ENCODE data around the gene VAV1. TPM values are rescaled to one million over a fixed set of nuclear protein-coding genes. Genes with fewer than 3 reads are reported as not detected.

Gene VAV1
- total and polyA plus RNA-seq, 2 of the 13 experiments (the other 11 are each of a cell fraction or from before 2014, with no cell fraction given), result not detected

DNA sequence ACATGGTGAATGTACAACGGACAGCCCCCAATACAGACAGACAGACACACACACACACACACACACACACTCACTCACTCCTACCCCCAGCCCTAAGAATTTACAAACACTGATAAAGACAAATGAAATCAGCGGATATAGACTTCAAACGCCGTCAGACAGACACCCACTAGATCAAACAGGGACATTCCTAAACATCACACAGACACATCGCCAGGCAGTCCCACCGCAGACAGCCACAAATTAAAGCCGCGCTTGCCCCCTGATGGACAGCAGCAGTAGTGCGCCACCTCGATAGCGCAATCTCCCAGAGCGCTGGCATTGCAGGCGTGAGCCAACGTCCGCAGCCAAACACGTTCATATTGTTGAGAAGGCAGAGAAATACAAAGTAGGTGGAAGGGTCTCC lies 90.2 kb downstream of the VAV1 start:
- Histone ChIP-seq H3K27me3 (ENCODE audit: control insufficient read depth in 1 of 2, insufficient read depth in 2 of 2, low read length in 2 of 2) (peaks cover 0 to 11% of the 10 kb centered on the region in 2 experiments; a peak in 2 of 5 replicates), H2AFZ (ENCODE audit: low read length) (no peak overlapping the region), H3K9ac (ENCODE audit: insufficient read depth, low read depth, low read length) (no peak overlapping the region), H3K4me1 (ENCODE audit: insufficient read depth, low read length) (0 out of 2 replicates have a peak, but pooled peaks cover 10% of the 10 kb centered on the region), H3K79me2 (ENCODE audit: insufficient read depth, low read length) (no peaks in the 10 kb centered on the region), H3K4me2 (ENCODE audit: low read depth, low read length) (peak overlapping the region; percentile 50; the same call in 1 of the 2 replicates), H3K4me3 (replicated peaks in 1 of 3; ENCODE audit: insufficient read depth in 1 of 3, low read depth in 2 of 3, low read length in 3 of 3) (no peak overlapping the region), H3K27ac (ENCODE audit: extremely low read length, insufficient read depth, low read length) (no peak overlapping the region), H3K9me3 (ENCODE audit: low read length) (no peaks in the 10 kb centered on the region), H4K20me1 (ENCODE audit: insufficient read depth, low read length) (no peaks in the 10 kb centered on the region), H3K36me3 (replicated peaks in 1 of 2; ENCODE audit: control insufficient read depth in 1 of 2, insufficient read depth in 2 of 2, low read length in 2 of 2) (no peaks in the 10 kb centered on the region)
- BruUV-seq (replicated peaks), result no TSS peak
- WGBS (ENCODE audit: low lambda C conversion rate), result 7% methylated on average over 2 of the region's 16 CpGs
- ChIA-PET POLR2A (interaction anchor here (1.0 to 1.5 kb wide), 3 partner anchors 110 to 473 kb away, joined by 3 to 11 read pairs (median 3); partner anchors contain the start of genes GPR108 and TRIP10), CTCF (ENCODE audit: low intra/inter-chr PET ratio, low total read pairs) (interaction anchor here (2.3 kb wide), 1 partner anchor 125 kb away, joined by 31 read pairs; the partner anchor contains the start of genes GPR108 and TRIP10)
- DNase-seq (ENCODE audit: low spot score), result peak; percentile 83
- in situ Hi-C loops (cut with HindIII; ENCODE audit: extremely low pct_ligation_motif_present, low pct_unique_long_range_greater_than_20kb), result loop anchor here (5.0 to 25.0 kb wide), 2 partner anchors 125 to 225 kb away; partner anchors contain the start of genes GPR108 and TRIP10
- intact Hi-C loops (cut with micrococcal nuclease; ENCODE audit: unreplicated experiment), result loop anchor here (2.0 to 10.0 kb wide), 5 partner anchors 110 to 378 kb away; partner anchors contain the start of gene DENND1C
- FAIRE-seq, result peak; percentile 81
- ATAC-seq, result peak; percentile 91
- TF ChIP-seq, protein P1, sequence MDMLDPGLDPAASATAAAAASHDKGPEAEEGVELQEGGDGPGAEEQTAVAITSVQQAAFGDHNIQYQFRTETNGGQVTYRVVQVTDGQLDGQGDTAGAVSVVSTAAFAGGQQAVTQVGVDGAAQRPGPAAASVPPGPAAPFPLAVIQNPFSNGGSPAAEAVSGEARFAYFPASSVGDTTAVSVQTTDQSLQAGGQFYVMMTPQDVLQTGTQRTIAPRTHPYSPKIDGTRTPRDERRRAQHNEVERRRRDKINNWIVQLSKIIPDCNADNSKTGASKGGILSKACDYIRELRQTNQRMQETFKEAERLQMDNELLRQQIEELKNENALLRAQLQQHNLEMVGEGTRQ (IDR thresholded peaks at IDR 0.05; ENCODE audit: low read depth, low read length), result no peak
- TF ChIP-seq, protein P1 (CRISPR knock-in tag; IDR thresholded peaks at IDR 0.05; ENCODE audit: borderline replicate concordance), result no peak
- TF ChIP-seq SAP130 (CRISPR knock-in tag; IDR thresholded peaks at IDR 0.05; ENCODE audit: low read depth) (peak; percentile 65), THAP11 (CRISPR knock-in tag; IDR thresholded peaks at IDR 0.05) (peak; percentile 42), IRF2 (CRISPR knock-in tag; IDR thresholded peaks at IDR 0.05) (0 out of 2 replicates have a peak, but pooled peaks have one; percentile 16), ZNF354B (CRISPR knock-in tag; IDR thresholded peaks at IDR 0.05) (no peak), TBX3 (IDR thresholded peaks at IDR 0.05; ENCODE audit: borderline replicate concordance) (peak; percentile 57; the same call in 1 of the 2 replicates), ZKSCAN8 (CRISPR knock-in tag; IDR thresholded peaks at IDR 0.05; ENCODE audit: borderline replicate concordance) (0 out of 2 replicates have a peak, but pooled peaks have one; percentile 5), MLLT10 (CRISPR knock-in tag; IDR thresholded peaks at IDR 0.05) (no peak), KDM4B (CRISPR knock-in tag; IDR thresholded peaks at IDR 0.05) (no peak), LCORL (IDR thresholded peaks at IDR 0.05) (no peak), LCORL (CRISPR knock-in tag; IDR thresholded peaks at IDR 0.05) (peak; percentile 49; the same call in 1 of the 2 replicates), SRF (IDR thresholded peaks at IDR 0.05; ENCODE audit: low read depth, low read length) (no peak), TEAD3 (CRISPR knock-in tag; optimal IDR thresholded peaks at IDR 0.05; ENCODE audit: borderline replicate concordance) (peak; percentile 57), RELA (CRISPR knock-in tag; IDR thresholded peaks at IDR 0.05) (no peak), MZF1 (CRISPR knock-in tag; IDR thresholded peaks at IDR 0.05; ENCODE audit: borderline replicate concordance) (no peak), RFX1 (IDR thresholded peaks at IDR 0.05) (no peak), ZNF3 (CRISPR knock-in tag; IDR thresholded peaks at IDR 0.05) (no peak)
- TF ChIP-seq, protein P2, sequence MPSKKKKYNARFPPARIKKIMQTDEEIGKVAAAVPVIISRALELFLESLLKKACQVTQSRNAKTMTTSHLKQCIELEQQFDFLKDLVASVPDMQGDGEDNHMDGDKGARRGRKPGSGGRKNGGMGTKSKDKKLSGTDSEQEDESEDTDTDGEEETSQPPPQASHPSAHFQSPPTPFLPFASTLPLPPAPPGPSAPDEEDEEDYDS (CRISPR knock-in tag; IDR thresholded peaks at IDR 0.05), result no peak
- TF ChIP-seq, protein P3, sequence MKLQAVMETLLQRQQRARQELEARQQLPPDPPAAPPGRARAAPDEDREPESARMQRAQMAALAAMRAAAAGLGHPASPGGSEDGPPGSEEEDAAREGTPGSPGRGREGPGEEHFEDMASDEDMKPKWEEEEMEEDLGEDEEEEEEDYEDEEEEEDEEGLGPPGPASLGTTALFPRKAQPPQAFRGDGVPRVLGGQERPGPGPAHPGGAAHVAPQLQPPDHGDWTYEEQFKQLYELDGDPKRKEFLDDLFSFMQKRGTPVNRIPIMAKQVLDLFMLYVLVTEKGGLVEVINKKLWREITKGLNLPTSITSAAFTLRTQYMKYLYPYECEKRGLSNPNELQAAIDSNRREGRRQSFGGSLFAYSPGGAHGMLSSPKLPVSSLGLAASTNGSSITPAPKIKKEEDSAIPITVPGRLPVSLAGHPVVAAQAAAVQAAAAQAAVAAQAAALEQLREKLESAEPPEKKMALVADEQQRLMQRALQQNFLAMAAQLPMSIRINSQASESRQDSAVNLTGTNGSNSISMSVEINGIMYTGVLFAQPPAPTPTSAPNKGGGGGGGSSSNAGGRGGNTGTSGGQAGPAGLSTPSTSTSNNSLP (IDR thresholded peaks at IDR 0.05; ENCODE audit: low read depth, low read length), result peak; percentile 67; the same call in 1 of the 2 replicates
- TF ChIP-seq, protein P4, sequence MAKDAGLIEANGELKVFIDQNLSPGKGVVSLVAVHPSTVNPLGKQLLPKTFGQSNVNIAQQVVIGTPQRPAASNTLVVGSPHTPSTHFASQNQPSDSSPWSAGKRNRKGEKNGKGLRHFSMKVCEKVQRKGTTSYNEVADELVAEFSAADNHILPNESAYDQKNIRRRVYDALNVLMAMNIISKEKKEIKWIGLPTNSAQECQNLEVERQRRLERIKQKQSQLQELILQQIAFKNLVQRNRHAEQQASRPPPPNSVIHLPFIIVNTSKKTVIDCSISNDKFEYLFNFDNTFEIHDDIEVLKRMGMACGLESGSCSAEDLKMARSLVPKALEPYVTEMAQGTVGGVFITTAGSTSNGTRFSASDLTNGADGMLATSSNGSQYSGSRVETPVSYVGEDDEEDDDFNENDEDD (CRISPR knock-in tag; IDR thresholded peaks at IDR 0.05; ENCODE audit: borderline replicate concordance), result no peak
